Vagina (tissue), 2 donors: ENCODE results near the gene LAMB3.

Experiments
- CTCF ChIP-seq, 3 experiments: fragments of 450-650 bp in 2 of 3; fragments of 200-600 bp in 1 of 3; sonication (generic) in 1 of 3; IDR thresholded peaks; one replicate each; pipeline ENCODE4 v1.5.1; 2017 to 2019; ENCODE audit warnings: antibody characterized with exemption in 3 of 3, mild to moderate bottlenecking in 2 of 3, moderate library complexity in 2 of 3
- POLR2A ChIP-seq, 2 donors: fragments of 450-650 bp; IDR thresholded peaks; one replicate each; pipeline ENCODE4 v1.6.1; 2017; ENCODE audit warnings: antibody characterized with exemption in 2 of 2, mild to moderate bottlenecking in 2 of 2, moderate library complexity in 2 of 2

- no peak for TF ChIP-seq CTCF (IDR thresholded peaks at IDR 0.05)
- no peak for TF ChIP-seq POLR2A (IDR thresholded peaks at IDR 0.05)
These were observed 34.1 kb upstream of the LAMB3 start for GRCh38 chr1:209686322-209686721.
